Ovary (tissue), 9 donors: ENCODE data around the gene KRT75. TPM values are rescaled to one million over a fixed set of nuclear protein-coding genes. Genes with fewer than 3 reads are reported as not detected.

Source experiments
- DNase-seq, 5 donors: peaks; one replicate each; pipeline ENCODE4 v3.0.0-alpha.2; 2019 to 2020
- H3K27ac ChIP-seq, 2 donors: fragments of 200-600 bp; one replicate each; pipeline versions ENCODE4 v1.5.1 to v1.8.0; 2019 to 2022
- H3K27me3 ChIP-seq: fragments of 200-600 bp; one replicate; pipeline ENCODE4 v1.8.0; 2022
- H3K36me3 ChIP-seq: fragments of 200-600 bp; sonication (generic); one replicate; pipeline ENCODE4 v1.5.1; 2019
- H3K4me1 ChIP-seq: one replicate; pipeline ENCODE4 v1.8.1; 2013; ENCODE audit warnings: mild to moderate bottlenecking, moderate library complexity; ENCODE audit not compliant: insufficient read depth
- H3K4me3 ChIP-seq: fragments of 200-600 bp; sonication (generic); one replicate; pipeline ENCODE4 v1.5.1; 2017
- H3K9me3 ChIP-seq, 2 donors: fragments of 200-600 bp in 1 of 2; sonication (generic) in 1 of 2; one replicate each; pipeline versions ENCODE4 v1.5.1 to v1.8.1; 2013 to 2019; ENCODE audit warnings: mild to moderate bottlenecking in 1 of 2, moderate library complexity in 1 of 2
- EP300 ChIP-seq: sonication (generic); formaldehyde crosslinking; IDR thresholded peaks from one replicate; pipeline ENCODE4 v1.6.1; 2017; ENCODE audit warnings: antibody characterized with exemption
- POLR2A ChIP-seq: fragments of 450-650 bp; IDR thresholded peaks from one replicate; pipeline ENCODE4 v1.6.1; 2017; ENCODE audit warnings: antibody characterized with exemption, mild to moderate bottlenecking, moderate library complexity
- WGBS, 3 donors: extraction: QIAGEN DNeasy Blood & Tissue Kit in 1 of 3; methylation state at CpG; one replicate each; pipeline versions ENCODE4 v1.1.5 to v1.1.7; 2013 to 2017; 5-methylcytosine and 5-hydroxymethylcytosine counted together
- intact Hi-C, 4 donors: fragments of 100-400 bp; cut with DNase I; formaldehyde crosslinking; loops; one replicate each; pipeline versions ENCODE4 v1.11.0 to v1.15.1; 2022 to 2023
- polyA plus RNA-seq, 2 donors: library from polyadenylated mRNA; stranded (reverse); fragments of 200-250 nt in 1 of 2; fragments of 350-450 nt in 1 of 2; fragmentation: Illumina TruSeq in 1 of 2; extraction: RNeasy Lipid Tissue Mini Kit (QIAGEN cat#74804) in 1 of 2; gene quantifications; one replicate each; pipeline ENCODE4 v1.2.3, GENCODE V29; 2013 to 2014
- total RNA-seq, 7 donors: library from RNA; depleted of rRNA in 2 of 7; stranded (reverse); fragments of >200 nt in 2 of 7; fragmentation: NEBNext Ultra II Directional in 3 of 7; extraction: Animal tissue kit (Norgen Biotek cat#: 25700) in 3 of 7; gene quantifications; one replicate each; pipeline versions ENCODE4 v1.1.0 to v1.2.4, GENCODE V29; 2016 to 2023
- TF ChIP-seq, protein P1 (sequence below), 3 donors: fragments of 450-650 bp in 2 of 3; fragments of 200-600 bp in 1 of 3; IDR thresholded peaks; one replicate each; pipeline versions ENCODE4 v1.5.1 to v1.8.0; 2016 to 2022; ENCODE audit warnings: antibody characterized with exemption in 3 of 3, mild to moderate bottlenecking in 1 of 3
- donor health status: DM: no; HTN: no; CAD: no; lungs with moderate emphysema.
- donor health status: DM: no; HTN: no; CAD: no.
- donor health status: Bipolar disorder and iron deficiency.
- donor health status: DM: yes; HTN: yes; CAD: no.
- donor health status: DM: no; HTN: no; CAD: no.
- donor health status: DM: yes; HTN: yes; CAD: no.

KRT75 gene
- total and polyA plus RNA-seq, 9 donors = 0.08 TPM; not detected in 8

DNA sequence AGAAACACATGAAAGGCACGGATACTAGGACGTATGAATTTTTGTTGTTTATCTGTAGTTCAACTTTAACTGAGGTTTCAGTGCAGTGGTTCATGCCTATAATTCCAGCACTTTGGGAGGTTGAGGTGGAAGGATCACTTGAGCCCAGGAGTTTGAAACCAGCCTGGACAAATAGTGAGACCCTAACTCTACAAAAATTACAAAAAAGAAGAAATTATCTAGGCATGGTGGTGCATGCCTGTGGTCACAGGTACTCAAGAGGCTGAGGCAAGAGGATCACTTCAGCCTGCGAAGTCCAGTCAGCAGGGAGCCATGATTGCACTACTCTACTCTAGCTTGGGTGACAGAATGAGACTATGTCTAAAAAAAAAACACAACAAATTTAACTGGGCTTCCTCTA is 9.8 kb upstream of the KRT75 start:
- no peaks in the 10 kb centered on the region for H3K4me1 ChIP-seq
- H3K27me3 ChIP-seq = no peaks in the 10 kb centered on the region
- H3K4me3 ChIP-seq = no peak overlapping the region
- intact Hi-C loops = no loop called here
- no peak for DNase-seq
- no peaks in the 10 kb centered on the region for H3K9me3 ChIP-seq
- no peak overlapping the region for H3K27ac ChIP-seq
- H3K36me3 ChIP-seq = no peaks in the 10 kb centered on the region
- 47 to 64% (median 51%) methylated on average over 3 of the region's 3 CpGs for WGBS, 3 donors
- TF ChIP-seq POLR2A = no peak
- no peak for TF ChIP-seq EP300
- TF ChIP-seq, protein P1, sequence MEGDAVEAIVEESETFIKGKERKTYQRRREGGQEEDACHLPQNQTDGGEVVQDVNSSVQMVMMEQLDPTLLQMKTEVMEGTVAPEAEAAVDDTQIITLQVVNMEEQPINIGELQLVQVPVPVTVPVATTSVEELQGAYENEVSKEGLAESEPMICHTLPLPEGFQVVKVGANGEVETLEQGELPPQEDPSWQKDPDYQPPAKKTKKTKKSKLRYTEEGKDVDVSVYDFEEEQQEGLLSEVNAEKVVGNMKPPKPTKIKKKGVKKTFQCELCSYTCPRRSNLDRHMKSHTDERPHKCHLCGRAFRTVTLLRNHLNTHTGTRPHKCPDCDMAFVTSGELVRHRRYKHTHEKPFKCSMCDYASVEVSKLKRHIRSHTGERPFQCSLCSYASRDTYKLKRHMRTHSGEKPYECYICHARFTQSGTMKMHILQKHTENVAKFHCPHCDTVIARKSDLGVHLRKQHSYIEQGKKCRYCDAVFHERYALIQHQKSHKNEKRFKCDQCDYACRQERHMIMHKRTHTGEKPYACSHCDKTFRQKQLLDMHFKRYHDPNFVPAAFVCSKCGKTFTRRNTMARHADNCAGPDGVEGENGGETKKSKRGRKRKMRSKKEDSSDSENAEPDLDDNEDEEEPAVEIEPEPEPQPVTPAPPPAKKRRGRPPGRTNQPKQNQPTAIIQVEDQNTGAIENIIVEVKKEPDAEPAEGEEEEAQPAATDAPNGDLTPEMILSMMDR (IDR thresholded peaks at IDR 0.05) = no peak

DNA sequence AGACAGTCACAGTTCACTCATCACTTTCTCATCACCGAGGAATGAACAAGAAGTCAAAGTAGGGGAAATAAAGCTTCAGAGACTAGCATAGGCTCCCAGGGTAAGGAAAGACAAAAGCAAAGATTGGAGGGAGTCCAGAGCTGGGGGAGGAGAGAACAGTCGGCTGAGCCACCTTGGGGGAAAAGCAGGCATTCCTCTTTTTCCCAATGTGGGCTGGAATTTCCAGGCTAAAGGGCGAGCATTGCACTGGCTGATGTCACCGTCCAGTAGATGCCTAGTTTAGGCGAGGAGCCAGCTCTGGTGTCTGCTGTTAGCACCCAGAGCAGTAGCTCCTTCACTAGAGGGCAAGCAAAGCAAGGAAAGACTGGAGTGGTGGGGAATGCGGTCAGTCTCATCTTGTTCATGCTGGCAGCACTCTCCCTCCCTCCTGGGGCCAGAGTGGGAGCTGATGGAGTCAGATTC is 8.5 kb upstream of the KRT75 start:
- no peak for TF ChIP-seq EP300
- TF ChIP-seq, protein P1 (IDR thresholded peaks at IDR 0.05) = no peak
- TF ChIP-seq POLR2A = no peak
- WGBS, 3 donors = 14 to 19% (median 18%) methylated on average over 6 of the region's 6 CpGs
- intact Hi-C loops = no loop called here

DNA sequence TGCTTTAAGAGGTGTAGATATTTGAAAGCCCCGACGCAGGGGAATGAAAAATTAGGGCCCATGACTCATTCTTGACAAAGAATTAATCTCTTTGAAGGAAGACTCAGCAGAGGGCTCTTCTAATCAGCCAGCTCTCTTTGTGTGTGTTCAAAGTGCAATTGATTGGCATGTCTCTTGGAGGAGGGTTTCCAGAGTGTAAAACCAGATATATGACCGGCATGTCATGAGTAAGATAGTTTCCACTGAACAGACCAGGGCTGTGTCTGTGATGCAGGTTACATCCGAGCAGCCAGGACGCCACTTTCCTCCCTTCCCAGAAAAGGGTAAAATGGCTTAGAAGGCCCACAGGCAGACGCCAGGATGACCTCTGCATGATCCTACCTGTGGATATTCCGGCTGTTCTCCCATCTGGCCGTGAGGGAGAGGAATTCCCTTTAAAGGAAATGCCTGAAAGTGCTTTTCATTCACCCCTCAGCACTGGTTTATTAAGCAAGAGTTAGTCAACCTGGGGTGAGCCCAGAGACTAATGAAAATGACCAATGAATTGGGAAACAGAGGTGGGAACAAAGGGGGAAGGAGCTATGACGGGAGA is 7.2 kb upstream of the KRT75 start:
- TF ChIP-seq EP300 = no peak
- TF ChIP-seq, protein P1 (IDR thresholded peaks at IDR 0.05) = no peak
- TF ChIP-seq POLR2A = no peak
- Histone ChIP-seq H3K27ac (no peak overlapping the region), H3K36me3 (no peaks in the 10 kb centered on the region), H3K27me3 (no peaks in the 10 kb centered on the region), H3K4me3 (no peak overlapping the region), H3K4me1 (no peaks in the 10 kb centered on the region), H3K9me3 (no peaks in the 10 kb centered on the region)
- DNase-seq = no peak
- intact Hi-C loops = no loop called here
- WGBS, 3 donors = 42 to 53% (median 43%) methylated on average over 9 of the region's 9 CpGs

More for the DNA sequence above, 8.5 kb upstream of the KRT75 start:
- DNase-seq = no peak
- Histone ChIP-seq H3K4me1 (no peaks in the 10 kb centered on the region), H3K27me3 (no peaks in the 10 kb centered on the region), H3K27ac (no peak overlapping the region), H3K9me3 (no peaks in the 10 kb centered on the region), H3K4me3 (no peak overlapping the region), H3K36me3 (no peaks in the 10 kb centered on the region)

DNA sequence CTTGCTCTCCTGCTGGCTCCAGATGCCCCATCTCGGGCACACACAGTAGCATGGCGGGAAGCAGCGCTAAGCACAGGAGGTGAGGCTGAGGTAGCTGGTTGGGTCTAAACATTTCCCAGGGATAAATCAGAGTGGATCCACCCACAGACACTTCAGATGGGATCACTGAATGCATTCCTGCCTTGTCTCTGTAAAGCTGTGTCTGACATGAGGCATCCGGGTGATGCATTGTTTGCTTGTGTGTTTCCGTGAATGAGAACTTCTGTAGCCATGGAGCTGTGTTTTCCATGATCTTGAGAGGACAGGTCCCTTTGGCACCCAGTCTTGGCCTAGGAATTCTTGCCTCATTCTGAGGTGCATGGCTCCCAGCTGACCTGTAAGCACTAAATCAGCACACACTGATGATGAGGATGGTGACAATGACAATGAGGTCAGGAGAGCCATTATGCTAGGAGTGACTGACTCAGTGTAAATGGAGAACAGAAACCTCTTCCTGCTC is 6.7 kb upstream of the KRT75 start:
- intact Hi-C loops = no loop called here
- H3K27me3 ChIP-seq = no peaks in the 10 kb centered on the region
- H3K4me1 ChIP-seq = no peaks in the 10 kb centered on the region
- no peaks in the 10 kb centered on the region for H3K9me3 ChIP-seq
- no peaks in the 10 kb centered on the region for H3K36me3 ChIP-seq
- TF ChIP-seq, protein P1 (IDR thresholded peaks at IDR 0.05) = no peak
- WGBS, 3 donors = 77 to 88% (median 86%) methylated on average over 5 of the region's 5 CpGs
- no peak overlapping the region for H3K4me3 ChIP-seq
- no peak for DNase-seq
- no peak overlapping the region for H3K27ac ChIP-seq
